Activated naive CD4-positive, alpha-beta T cell treated with anti-CD3 and anti-CD28 coated beads, Interleukin-2, amount 50 U/mL, for 16 hours (primary cell): Measurements from ENCODE around the gene BGN.

Experiments
- DNase-seq: peaks from one replicate; pipeline ENCODE4 v3.0.0-alpha.2; 2020

Gene BGN

DNA sequence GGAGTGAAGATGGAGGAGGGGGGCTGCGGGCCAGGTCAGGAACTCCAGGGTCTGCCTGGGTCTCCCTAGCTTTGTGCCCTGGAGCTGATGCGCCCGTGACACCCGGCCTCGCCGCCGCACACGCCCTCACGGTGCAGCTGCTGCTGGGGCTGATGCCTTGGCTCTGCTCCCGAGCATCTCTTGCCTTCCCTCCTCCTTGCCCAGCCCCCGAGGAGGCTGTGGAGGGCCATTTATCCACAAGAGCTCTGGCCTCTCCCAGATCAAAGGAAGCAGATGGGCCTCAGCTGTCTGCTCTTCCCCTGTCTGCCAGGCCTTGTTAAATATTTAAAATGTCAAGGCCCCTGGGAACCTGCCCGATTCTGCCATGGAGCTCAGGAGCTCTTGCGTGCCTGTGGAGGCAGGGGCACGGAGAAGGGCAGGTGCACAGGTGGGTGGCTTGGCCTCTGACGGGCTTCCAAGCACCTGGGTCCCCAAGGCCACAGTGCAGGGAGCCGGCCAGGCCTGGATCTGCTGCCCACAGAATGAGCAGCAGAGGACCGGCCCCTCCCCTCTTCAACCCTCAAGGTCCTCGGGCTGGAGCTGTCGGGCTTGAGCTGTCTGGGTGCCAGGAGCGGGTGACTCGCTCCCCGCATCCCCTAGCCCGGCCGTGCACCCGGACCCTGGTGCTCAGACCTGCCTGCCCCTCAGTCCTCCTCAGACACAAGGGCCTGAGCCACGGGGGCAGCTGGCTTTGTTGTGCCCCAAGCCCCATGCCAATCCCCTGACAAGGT lies 42.9 kb downstream of the BGN start:
- DNase-seq: no peak

DNA sequence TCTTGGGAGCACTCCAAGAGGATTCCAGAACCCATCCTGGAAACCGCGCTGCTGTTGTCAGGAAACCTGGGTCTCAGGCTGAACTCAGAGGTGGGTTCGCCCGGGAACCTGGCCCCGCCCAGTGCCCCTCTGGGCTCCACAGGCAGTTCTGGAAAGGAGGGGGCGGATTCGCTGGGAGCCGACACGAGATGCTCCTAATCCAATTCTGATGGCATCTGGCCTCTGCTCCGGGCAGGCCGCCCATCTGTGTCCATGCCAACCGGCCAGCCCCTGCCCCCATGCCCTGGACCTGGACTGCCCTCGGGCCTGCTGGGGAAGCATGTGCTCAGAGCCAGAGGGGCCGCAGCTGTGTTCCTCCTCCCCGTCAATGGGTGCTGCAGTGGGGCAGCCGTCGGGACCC lies 43.6 kb downstream of the BGN start:
- DNase-seq: no peak

- DNase-seq: peak; percentile 58
Measured at GRCh38 chrX:153539171-153539978, 44.6 kb downstream of the BGN start.

GRCh38 chrX:153539979-153540358 lies 45.2 kb downstream of the BGN start:
- no peak for DNase-seq

DNA sequence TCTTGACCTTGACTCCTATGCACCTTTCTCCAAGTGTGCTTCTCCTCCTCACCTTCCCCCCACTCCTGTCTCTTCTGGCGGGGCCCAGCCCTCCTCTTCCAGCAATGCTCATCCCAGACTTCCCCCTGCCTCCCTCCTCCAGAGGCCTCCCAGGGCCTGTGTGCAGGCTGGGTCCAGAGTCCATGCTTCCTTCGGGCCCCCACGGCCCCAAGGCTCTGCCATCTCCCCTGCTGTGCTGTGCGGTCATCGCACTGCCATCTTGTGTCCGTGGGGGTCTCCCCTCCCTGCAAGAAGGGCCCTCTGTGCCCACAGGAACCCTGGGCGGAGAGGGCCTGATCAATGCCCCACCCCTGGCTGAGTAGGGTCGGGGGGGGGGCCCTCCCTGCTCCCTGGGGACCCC lies 49.9 kb downstream of the BGN start:
- DNase-seq: no peak

- no peak for DNase-seq
Measured at GRCh38 chrX:153546386-153546785, 51.6 kb downstream of the BGN start.

GRCh38 chrX:153547195-153547594 lies 52.4 kb downstream of the BGN start:
- DNase-seq: no peak

DNA sequence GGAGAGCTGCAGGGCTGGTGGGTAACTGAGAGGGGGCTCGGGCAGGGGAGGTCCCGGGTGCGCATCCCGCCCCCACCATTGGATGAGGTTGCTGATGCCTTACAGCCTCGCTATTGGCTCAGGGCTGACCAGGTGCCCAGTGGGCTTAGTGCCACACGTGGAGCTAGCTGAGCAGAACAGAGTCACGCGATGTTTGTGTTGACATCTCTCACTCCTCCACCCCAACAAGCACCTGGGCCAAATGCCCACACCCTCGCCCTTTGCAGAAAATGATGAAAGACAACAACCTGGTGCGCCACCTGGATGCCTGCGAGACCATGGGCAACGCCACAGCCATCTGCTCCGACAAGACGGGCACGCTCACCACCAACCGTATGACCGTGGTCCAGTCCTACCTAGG lies 54.5 kb downstream of the BGN start:
- no peak for DNase-seq

- DNase-seq: no peak
Measured at GRCh38 chrX:153549807-153550206, 55.0 kb downstream of the BGN start.

- DNase-seq: no peak
Measured at GRCh38 chrX:153551135-153551534, 56.4 kb downstream of the BGN start.

- DNase-seq: peak; percentile 65
Measured at GRCh38 chrX:153554519-153555167, 59.9 kb downstream of the BGN start.

- DNase-seq: no peak
Measured at GRCh38 chrX:153556767-153557166, 62.0 kb downstream of the BGN start.

DNA sequence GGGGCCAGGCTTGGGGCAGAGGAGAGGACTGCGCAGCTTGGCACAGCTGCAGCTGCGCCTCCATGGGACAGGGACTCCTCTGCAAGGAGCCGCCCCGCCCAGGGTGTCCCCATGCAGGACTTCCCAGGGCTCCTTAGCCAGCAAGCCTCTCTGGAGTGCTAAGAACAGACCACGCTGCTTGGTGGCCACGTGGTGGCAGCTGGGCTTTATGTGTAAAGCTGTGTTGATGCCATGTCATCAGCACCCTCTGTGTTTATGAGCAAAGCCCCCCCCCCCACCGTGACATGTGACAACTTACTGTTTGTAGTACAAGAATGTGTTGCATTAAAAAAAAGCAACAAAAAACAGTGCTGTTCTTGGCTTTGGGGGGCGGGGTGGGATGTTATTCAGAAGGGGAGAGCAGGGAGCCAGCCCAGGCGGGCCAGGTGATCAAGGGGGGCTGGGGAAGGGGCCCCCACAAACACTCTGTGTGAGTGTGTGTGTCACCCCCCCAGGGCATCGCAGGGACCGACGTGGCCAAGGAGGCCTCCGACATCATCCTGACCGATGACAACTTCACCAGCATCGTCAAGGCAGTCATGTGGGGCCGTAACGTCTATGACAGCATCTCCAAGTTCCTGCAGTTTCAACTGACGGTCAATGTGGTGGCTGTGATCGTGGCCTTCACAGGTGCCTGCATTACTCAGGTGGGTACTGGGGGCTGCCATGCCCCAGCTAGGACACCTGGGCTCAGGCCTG lies 63.0 kb downstream of the BGN start:
- DNase-seq: no peak
